Ishikawa (cell line): Measurements from ENCODE around the gene AKNAD1.

Experiments used
- CEBPB ChIP-seq: IDR thresholded peaks from 2 replicates; pipeline ENCODE4 v1.6.1; 2012
- CREB1 ChIP-seq: IDR thresholded peaks from 2 replicates; pipeline ENCODE4 v1.6.1; 2012; ENCODE audit warnings: low read depth
- EGR1 ChIP-seq: IDR thresholded peaks from 2 replicates; pipeline ENCODE4 v1.6.1; 2012
- EP300 ChIP-seq: IDR thresholded peaks from 2 replicates; pipeline ENCODE4 v1.6.1; 2012; ENCODE audit warnings: borderline replicate concordance
- FOXM1 ChIP-seq: IDR thresholded peaks from 2 replicates; pipeline ENCODE4 v1.6.1; 2012; ENCODE audit warnings: low read depth, borderline replicate concordance
- MAX ChIP-seq: IDR thresholded peaks from 2 replicates; pipeline ENCODE4 v1.6.1; 2012
- NFIC ChIP-seq: IDR thresholded peaks from 2 replicates; pipeline ENCODE4 v1.6.1; 2012
- RAD21 ChIP-seq: IDR thresholded peaks from 2 replicates; pipeline ENCODE4 v1.6.1; 2012; ENCODE audit warnings: low read depth
- REST ChIP-seq: IDR thresholded peaks from 2 replicates; pipeline ENCODE4 v1.6.1; 2012; ENCODE audit warnings: low read depth, mild to moderate bottlenecking
- TAF1 ChIP-seq: IDR thresholded peaks from 2 replicates; pipeline ENCODE4 v1.6.1; 2012; ENCODE audit warnings: low read depth, mild to moderate bottlenecking
- TCF12 ChIP-seq: IDR thresholded peaks from 2 replicates; pipeline ENCODE4 v1.6.1; 2012; ENCODE audit warnings: low read depth
- TEAD4 ChIP-seq: IDR thresholded peaks from 2 replicates; pipeline ENCODE4 v1.6.1; 2012
- USF1 ChIP-seq: IDR thresholded peaks from 2 replicates; pipeline ENCODE4 v1.6.1; 2012
- YY1 ChIP-seq: IDR thresholded peaks from 2 replicates; pipeline ENCODE4 v1.6.1; 2012; ENCODE audit warnings: low read depth
- ZBTB7A ChIP-seq: IDR thresholded peaks from 2 replicates; pipeline ENCODE4 v1.6.1; 2012; ENCODE audit warnings: low read depth

AKNAD1 gene

GRCh38 chr1:108851567-108851966, 5.3 kb downstream of the AKNAD1 start:
- no peak for TF ChIP-seq ZBTB7A
- TF ChIP-seq YY1 = no peak

- no peak for TF ChIP-seq CEBPB
- TF ChIP-seq TCF12 = no peak
- TF ChIP-seq ZBTB7A = no peak
- TF ChIP-seq NFIC = no peak
- TF ChIP-seq YY1 = no peak
- no peak for TF ChIP-seq EGR1
- no peak for TF ChIP-seq REST
- no peak for TF ChIP-seq EP300
- TF ChIP-seq CREB1 = no peak
- TF ChIP-seq MAX = no peak
- no peak for TF ChIP-seq FOXM1
- no peak for TF ChIP-seq TEAD4
- no peak for TF ChIP-seq TAF1
Observed at GRCh38 chr1:108850929-108851328, 6.0 kb downstream of the AKNAD1 start.

GRCh38 chr1:108848806-108849205, 8.1 kb downstream of the AKNAD1 start:
- TF ChIP-seq ZBTB7A (no peak), REST (no peak), USF1 (no peak), MAX (no peak), TEAD4 (no peak), EP300 (no peak), YY1 (no peak), TCF12 (no peak), CREB1 (no peak), FOXM1 (no peak), RAD21 (no peak), TAF1 (no peak)

- TF ChIP-seq REST (no peak), FOXM1 (no peak), NFIC (no peak), EGR1 (no peak), YY1 (no peak), TEAD4 (no peak), EP300 (no peak), RAD21 (no peak), ZBTB7A (no peak), CREB1 (no peak), MAX (no peak), USF1 (no peak), TCF12 (no peak), CEBPB (no peak)
Observed at GRCh38 chr1:108847494-108847893, 9.4 kb downstream of the AKNAD1 start.

GRCh38 chr1:108845991-108846390, 10.9 kb downstream of the AKNAD1 start:
- TF ChIP-seq REST = no peak
- no peak for TF ChIP-seq MAX
- TF ChIP-seq NFIC = no peak
- TF ChIP-seq TEAD4 = no peak
- no peak for TF ChIP-seq FOXM1
- TF ChIP-seq CEBPB = no peak
- TF ChIP-seq CREB1 = no peak
- no peak for TF ChIP-seq YY1
- TF ChIP-seq EGR1 = no peak
- TF ChIP-seq TAF1 = no peak
